SK-N-MC (cell line): ENCODE results near the gene MAML3.

Source experiments
- EZH2 ChIP-seq: fragments of 200-600 bp; sonication (generic); IDR thresholded peaks from one replicate; pipeline ENCODE4 v1.6.1; 2017; ENCODE audit warnings: antibody characterized with exemption
- FOXP2 ChIP-seq: optimal IDR thresholded peaks from 2 replicates; pipeline ENCODE3; 2011; ENCODE audit warnings: mild to moderate bottlenecking, moderate library complexity; ENCODE audit not compliant: insufficient read depth; ENCODE audit errors: extremely low read length, control extremely low read depth
- POLR2AphosphoS5 ChIP-seq: IDR thresholded peaks from 2 replicates; pipeline ENCODE4 v1.6.1; 2012; ENCODE audit warnings: mild to moderate bottlenecking, low read depth, low read length, borderline replicate concordance

DNA sequence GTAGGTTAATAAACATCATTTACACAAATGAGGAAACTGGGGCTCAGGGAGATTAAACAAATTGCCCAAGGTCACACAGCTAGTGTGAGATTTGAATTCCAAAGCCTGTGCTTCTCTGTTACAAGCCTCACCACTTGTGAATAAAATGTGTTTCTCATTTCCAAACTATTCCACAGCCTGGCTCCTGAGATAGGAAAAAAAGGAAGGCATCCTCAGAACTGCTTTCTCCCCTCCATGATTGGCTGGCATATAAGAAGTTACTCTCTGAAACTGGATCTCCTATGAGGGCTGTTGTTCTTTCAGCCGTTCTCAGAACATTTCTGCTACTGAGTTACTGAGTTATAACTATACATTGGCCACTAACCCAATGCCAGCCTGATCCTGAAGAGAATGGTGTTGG, 237.9 kb downstream of the MAML3 start:
- TF ChIP-seq EZH2 (no peak), FOXP2 (no peak), POLR2AphosphoS5 (no peak)
